ENCODE measurements around the gene PLA2G4D. TPM values are rescaled to one million over a fixed set of nuclear protein-coding genes. Genes with fewer than 3 reads are reported as not detected.

Gene PLA2G4D, protein sequence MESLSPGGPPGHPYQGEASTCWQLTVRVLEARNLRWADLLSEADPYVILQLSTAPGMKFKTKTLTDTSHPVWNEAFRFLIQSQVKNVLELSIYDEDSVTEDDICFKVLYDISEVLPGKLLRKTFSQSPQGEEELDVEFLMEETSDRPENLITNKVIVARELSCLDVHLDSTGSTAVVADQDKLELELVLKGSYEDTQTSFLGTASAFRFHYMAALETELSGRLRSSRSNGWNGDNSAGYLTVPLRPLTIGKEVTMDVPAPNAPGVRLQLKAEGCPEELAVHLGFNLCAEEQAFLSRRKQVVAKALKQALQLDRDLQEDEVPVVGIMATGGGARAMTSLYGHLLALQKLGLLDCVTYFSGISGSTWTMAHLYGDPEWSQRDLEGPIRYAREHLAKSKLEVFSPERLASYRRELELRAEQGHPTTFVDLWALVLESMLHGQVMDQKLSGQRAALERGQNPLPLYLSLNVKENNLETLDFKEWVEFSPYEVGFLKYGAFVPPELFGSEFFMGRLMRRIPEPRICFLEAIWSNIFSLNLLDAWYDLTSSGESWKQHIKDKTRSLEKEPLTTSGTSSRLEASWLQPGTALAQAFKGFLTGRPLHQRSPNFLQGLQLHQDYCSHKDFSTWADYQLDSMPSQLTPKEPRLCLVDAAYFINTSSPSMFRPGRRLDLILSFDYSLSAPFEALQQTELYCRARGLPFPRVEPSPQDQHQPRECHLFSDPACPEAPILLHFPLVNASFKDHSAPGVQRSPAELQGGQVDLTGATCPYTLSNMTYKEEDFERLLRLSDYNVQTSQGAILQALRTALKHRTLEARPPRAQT
- not detected for total RNA-seq
- long read RNA-seq, donor 1: 0 reads
- long read RNA-seq, donor 2: 0 reads

DNA sequence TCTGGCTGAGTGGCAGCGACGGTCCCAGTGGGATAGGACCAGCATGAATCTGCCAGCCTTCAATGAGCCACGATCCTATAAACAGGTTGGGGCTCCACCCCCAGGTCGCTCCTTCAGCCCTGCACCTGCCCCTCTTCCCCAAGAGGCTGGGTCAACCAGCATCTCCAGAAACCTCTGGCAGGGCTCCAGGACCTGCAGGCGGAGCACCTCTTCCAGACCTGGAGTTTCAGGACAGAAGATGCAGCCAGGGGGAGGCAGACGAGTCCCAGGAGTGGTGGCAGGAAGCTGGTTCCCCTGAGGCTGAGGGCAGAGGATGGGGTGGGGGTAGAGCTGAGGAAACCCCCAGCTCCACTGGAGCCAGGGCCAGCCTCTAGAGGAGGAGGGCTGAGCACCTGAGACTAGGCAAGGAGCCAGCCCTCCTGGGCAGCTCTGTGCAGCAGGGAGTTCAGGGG lies at the start of gene PLA2G4D:
Gene PLA2G4D, minus strand, starts transcription at position 51 of the 452 bp plus-strand sequence. CDS start 103 bp downstream, outside the sequence.
- intact Hi-C loops (cut with DNase I): no loop called here
- no peak for DNase-seq (ENCODE audit: low spot score)

DNA sequence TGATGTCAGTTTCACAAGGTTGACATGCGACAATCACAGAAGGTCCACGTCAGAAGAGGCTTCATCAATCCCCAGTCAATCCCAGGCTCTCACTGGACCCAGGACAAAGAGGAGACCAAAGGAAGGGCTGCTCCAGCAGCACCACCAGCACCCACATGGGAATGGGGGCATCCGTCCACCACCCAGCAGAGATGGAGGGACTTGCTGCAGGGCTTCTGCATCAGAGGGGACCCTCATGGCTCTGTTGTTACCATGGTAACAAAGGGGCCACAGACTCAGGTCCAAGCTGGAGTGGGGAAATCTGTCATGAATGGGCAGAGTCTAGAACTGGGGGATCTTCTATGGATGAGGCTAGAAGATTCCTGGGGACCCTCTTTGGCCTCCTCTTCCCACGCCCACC lies 49.0 kb upstream of the PLA2G4D start:
- DNase-seq (ENCODE audit: low spot score): peak; percentile 18
- intact Hi-C loops (cut with DNase I): no loop called here

DNA sequence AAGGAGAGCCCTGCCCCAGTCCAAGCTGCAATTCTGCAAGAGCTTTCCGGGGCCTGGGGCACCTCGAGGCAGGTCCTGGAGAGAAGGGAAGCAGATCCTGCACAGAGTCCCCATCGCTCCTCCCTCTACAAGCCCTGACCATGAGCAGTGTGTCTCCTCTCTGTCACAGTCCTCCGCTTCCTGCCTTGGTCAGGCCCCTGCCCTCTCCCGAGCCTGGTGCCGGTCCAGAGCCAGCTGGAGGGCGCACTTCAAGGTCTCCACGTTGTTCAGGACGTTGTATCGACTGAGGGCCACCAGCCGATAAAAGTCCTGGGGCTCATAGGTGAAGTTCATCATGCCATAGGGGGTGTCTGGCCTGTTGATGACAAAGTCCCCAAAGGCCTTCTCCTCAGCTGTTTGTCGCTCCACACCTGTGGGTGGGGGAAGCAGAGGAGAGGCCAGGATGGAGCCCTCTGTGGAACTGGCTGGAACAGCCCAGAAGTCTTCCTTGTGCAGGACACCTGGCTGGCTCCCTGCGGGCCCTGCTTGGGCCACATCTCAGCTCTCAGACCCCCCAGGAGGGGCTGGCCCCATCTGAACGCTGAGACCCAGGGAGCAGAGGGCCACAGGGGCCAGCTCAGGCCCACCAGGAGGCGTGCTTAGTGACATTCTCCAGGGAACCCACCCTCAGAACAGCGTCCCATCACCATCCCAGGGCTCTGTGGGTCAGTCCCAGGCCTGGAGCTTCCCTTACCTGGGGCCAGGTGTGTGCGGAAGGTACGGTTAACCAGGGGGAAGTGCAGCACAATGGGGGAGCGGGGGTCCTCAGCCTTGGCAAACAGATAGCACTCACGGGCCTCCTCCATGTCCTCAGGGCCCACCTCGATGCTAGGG lies 47.7 kb upstream of the PLA2G4D start:
- peak; percentile 59 for DNase-seq (ENCODE audit: low spot score)
- intact Hi-C loops (cut with DNase I): no loop called here

DNA sequence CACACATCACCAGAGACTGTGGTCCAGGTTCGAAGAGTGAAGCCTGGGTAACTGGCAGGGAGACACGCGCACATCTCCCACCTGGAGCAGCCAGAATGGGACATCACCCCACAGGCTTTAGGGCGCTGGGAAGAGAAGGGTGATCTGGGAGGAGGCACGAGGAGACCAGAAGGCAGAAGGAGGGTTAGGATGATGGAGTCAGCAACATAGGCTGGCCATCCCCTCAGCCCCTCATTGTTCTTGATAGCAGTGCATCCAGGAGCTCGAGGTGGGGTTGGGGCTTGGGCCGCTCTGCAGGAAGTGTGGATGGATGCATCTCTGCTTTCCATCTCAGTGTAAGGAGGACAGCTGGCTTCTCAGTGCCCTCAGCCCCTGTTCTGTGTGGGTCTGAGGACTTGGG lies 46.9 kb upstream of the PLA2G4D start:
- peak; percentile 17 for DNase-seq (ENCODE audit: low spot score)
- intact Hi-C loops (cut with DNase I): no loop called here

DNA sequence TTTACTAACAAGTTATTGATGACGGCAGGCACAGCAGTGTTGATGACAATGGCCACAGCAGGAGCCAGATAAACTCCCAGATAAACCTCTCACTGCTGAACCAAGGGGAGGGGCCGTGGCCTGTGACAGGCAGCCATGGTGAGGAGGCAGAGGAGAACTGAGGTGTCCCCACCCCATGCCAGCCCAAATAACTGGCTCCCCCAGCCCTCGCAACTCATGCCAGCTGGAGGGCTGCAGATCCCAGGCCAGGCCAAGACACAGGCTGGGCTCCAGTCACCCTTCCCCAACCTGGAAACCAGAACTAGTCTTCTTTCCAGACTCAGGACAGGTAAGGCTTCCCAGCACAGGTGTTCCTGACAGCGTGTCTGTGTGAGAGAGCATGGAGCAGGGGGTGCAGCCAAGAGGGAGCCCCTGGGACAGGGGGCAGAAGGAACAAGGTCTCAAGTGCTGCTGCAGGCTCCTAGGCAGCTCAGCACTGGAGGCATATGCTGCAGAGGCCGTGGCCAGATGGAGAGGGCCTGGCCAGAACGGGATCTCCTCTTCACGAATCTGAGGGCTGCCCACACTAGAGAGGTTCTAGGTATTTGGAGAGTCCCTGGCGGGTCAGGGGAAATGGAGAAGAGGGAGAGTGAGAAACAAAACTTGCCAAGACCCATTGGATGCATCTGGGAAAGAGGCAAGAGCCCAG lies 46.2 kb upstream of the PLA2G4D start:
- peak; percentile 36 for DNase-seq (ENCODE audit: low spot score)

DNA sequence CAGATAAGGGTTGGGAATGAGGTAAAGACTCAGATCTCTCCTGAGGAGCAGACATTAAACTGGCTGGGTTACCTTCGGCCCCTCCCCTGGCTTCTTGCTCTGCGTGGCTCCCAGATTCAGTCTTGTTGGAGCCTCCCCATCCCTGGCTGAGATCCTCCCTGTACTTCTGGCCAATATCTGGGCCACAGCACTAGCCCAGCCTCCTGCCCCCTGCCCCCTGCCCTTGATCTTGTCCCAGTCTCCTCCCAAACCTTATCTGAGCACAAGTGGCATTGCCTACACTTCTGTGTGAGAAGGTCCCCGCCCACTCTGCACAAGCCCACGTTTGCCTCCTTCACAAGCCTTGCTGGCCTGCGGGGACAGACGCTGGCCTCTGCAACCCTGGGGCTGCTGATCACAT lies 45.2 kb upstream of the PLA2G4D start:
- intact Hi-C loops (cut with DNase I): loop anchor here (10.0 kb wide), 1 partner anchor 145 kb away; no protein-coding TSS in a partner anchor
- DNase-seq (ENCODE audit: low spot score): peak; percentile 72

More for the DNA sequence above, 46.2 kb upstream of the PLA2G4D start:
- intact Hi-C loops (cut with DNase I): no loop called here

DNA sequence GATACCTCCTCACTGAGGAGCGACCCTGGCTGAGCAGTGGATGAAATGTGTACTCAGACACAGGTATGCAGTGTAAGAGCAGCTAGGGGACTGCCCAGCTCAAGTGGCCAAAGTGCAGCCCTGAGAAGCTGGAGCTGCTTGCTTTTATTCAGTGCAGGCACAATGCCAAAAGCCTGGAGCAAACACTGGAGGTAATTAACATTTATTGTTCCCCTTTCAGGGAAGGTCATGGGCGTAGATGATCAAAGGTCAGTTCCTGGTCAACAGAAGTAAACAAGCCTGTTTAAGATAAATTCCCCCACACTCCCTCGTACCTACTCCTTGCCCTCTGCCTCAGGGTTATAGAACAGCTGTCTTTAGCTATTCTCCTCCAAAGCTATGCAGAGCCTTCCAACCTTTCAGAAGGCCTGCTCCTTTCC lies 44.6 kb upstream of the PLA2G4D start:
- peak; percentile 15 for DNase-seq (ENCODE audit: low spot score)
- intact Hi-C loops (cut with DNase I): loop anchor here (10.0 kb wide), 1 partner anchor 144 kb away; no protein-coding TSS in a partner anchor

DNA sequence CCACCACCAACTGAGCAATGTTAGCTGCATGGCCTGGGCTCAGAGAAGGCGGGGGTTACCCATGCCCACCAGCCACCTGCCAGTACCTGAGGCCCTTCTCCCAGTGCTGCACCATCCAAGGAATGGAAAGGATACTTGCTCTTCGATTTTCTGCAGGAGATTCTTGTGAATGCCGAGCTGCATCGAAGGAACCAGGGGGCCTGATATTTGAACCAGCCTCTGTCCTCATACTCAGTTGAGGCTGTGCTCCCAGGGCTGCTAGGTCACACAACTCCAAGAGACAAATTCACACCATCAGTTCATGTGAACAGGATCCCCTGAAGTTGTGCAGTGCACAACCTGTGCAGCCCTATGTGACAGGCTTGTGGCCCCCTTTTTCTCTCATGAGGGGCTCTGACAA lies 44.0 kb upstream of the PLA2G4D start:
- DNase-seq (ENCODE audit: low spot score): peak; percentile 50
- intact Hi-C loops (cut with DNase I): loop anchor here (10.0 kb wide), 1 partner anchor 144 kb away; no protein-coding TSS in a partner anchor

DNA sequence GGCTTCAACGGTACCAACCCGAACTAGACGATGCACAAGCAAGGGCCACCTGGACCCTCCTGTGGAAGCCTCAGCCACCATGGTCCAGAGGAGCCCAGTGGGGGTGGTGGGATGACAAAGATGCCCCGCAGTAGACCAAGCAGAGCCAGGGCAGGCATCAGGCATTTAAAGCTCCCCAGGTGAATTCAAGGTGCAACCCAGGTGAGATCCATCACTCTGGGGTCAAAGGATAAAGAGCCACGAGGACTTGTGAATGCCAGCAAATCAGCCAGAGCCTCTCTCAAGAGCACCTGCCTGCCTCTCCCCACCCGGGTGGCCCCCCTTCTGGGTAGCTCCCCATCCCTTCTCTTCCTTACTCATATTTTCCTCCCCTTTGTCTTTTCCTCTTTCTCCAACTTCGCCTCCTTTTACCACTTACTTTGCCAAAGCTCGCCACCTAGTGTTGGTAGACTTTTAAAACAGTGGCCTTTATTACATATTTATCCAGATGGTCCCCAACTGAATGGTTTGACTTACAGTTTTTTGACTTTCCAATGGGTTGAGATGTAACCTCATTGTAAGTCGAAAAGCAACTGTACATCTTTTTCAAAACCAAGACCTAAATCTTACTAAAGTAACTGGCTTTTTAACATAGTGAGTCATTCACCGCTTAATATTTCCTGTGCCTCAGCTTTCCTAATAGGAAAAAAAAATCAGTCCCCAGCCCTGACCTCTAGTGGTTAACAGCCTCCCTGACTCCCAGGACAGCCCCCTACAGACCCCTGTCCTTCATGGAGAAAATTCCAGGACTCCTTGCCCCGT lies 43.3 kb upstream of the PLA2G4D start:
- intact Hi-C loops (cut with DNase I): loop anchor here (10.0 kb wide), 1 partner anchor 143 kb away; no protein-coding TSS in a partner anchor
- DNase-seq (ENCODE audit: low spot score): peak; percentile 70

DNA sequence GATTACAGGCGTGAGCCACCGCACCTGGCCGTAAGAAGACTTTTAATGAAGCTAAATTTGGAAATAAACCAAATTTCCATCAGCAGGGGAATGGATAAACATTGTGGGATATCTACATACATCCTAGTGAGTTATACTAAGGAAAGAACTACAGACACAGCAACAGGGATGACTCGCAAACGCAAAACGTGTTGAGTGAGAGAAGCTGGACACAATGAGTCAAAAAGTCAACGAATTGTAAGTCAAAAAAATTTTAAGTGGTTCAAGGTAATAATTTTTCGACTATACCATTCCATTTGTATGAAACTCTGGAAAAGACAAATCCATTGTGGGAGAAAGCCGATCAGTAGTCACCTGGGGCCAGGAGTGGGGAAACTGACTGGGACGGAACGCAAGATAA lies 42.2 kb upstream of the PLA2G4D start:
- no peak for DNase-seq (ENCODE audit: low spot score)
- intact Hi-C loops (cut with DNase I): loop anchor here (10.0 kb wide), 1 partner anchor 142 kb away; no protein-coding TSS in a partner anchor

DNA sequence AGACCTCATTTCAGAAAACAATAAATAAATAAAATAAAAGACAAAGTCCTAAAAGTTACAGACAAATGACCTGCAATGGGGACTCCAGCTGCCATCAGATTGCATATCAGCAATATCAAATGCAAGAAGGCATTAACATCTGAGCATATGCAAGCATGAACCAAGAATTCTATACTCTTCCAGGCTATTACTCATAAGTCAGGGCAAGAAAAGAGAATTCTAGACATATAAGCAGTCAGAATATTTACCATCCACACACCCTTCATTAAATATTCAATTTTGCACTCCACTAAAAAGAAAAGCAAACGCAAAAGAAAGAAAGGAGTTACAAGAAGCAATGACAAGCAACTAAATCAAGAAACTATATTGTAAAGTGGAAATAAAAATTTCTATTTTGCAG lies 41.0 kb upstream of the PLA2G4D start:
- intact Hi-C loops (cut with DNase I): loop anchor here (10.0 kb wide), 1 partner anchor 141 kb away; no protein-coding TSS in a partner anchor
- DNase-seq (ENCODE audit: low spot score): no peak

DNA sequence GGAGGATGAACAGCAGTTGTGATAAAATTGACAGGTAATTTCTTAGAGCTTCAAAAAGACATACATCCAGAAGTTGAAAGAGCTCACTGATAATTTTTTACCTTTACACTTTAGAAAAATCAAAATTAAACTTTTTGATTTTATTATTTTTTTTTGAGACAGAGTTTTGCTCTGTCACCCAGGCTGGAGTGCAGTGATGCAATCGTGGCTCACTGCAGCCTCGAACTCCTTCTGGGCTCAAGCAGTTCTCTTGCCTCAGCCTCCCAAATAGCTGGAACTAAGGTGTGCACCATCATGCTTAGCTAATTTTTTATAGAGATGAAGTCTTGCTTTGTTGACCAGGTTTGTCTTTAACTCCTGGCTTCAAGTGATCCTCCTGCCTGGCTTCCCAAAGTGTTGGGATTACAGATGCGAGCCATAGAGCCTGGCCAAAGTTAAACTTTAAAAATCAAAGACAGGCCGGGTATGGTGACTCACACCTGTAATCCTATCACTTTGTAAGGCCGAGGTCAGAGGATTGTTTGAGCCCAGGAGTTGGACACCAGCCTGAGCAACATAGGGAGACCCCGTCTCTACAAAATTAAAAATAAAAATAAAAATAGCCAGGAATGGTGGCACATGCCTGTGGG lies 40.4 kb upstream of the PLA2G4D start:
- DNase-seq (ENCODE audit: low spot score): no peak
- intact Hi-C loops (cut with DNase I): loop anchor here (10.0 kb wide), 1 partner anchor 140 kb away; no protein-coding TSS in a partner anchor

DNA sequence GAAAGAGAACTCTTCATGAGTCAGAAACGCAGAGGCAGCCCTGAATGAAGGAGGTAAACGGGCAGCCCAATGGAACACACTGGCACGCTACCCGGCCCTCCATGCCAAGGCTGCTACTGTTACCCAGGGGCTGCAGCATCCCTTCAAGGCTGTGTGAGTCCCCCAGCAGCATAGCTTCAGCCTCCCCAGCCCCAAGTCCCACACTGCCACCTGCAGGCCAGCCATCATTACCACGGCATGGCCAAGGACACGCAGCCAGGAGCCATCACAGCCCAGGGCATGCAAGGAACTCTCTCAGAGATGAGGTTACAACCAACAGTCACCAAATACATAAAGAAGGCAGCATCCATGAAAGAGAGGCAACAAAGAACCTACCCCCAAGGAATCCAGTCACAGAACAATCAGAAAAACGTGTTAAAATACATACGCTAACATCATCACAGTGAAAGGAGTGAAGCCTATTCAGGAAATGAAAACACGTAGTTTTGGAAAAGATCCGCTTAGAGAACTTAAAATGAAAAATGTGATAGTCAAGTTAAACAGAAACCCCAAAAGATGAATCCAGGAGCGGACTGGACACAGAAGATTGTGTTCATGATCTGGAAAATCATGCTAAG lies 39.6 kb upstream of the PLA2G4D start:
- intact Hi-C loops (cut with DNase I): loop anchor here (10.0 kb wide), 1 partner anchor 139 kb away; no protein-coding TSS in a partner anchor
- no peak for DNase-seq (ENCODE audit: low spot score)

DNA sequence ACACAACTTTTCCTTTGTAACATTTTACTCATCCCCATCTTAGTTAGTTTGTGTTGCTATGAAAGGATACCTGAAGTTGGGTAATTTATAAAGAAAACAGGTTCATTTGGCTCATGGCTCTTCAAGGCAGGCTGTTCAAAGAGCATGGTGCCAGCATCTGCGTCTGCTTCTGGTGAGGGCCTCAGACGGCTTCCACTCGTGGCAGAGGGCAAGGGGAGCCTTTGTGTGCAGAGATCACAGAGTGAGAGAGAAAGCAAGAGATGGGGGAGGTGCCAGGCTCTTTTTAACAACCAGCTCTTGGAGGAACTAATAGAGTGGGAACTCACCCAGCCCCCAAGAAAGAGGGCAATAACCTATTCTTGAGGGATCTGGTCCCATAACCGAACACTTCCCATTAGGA lies 39.0 kb upstream of the PLA2G4D start:
- intact Hi-C loops (cut with DNase I): loop anchor here (10.0 kb wide), 1 partner anchor 139 kb away; no protein-coding TSS in a partner anchor
- DNase-seq (ENCODE audit: low spot score): no peak

DNA sequence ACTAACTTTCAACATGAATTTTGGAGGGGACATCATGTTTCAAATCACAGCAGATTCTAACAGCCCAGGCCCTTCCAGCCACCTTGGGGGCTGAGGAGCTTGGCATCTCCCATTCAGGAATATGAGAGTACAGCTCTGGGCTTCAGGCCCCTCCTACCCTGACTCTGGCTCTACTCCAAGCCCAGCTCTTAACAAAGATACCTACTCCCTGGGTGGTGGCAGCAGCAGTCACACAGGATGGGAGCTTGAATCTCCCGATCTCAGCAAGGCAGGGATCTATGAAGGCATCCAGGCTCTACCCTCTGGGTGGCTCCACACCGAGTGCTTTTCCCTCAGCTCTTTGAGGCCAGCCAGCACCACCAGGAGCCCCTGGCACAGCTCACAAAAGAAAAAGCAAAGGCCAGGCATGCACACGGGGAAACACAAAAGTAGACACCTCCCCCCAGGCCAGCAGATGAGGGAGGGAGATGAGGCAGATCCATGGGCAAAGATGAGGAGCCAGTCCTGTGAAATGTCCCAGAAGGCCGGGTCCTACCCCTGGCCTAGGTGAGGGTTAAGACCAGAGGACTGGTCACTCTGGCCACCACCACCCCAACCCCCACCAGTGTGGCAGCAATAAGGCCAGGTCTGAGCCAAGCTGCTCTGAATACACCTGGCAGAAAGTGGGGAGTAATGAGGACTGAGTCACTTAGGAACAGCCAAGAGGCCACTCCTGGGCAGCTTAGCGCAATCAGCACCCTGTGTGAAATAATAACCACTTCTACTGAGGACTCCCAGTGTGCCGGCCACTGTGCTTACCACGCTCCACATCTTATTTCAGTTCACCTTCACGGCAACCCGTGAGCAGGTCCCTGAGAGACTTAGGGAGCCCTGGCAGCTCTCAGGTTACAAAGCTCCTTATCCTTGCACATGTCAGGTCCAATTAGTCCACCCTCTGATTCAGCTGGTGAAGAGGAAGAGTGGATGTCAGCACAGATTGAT lies 37.8 kb upstream of the PLA2G4D start:
- DNase-seq (ENCODE audit: low spot score): no peak
- intact Hi-C loops (cut with DNase I): loop anchor here (10.0 kb wide), 1 partner anchor 137 kb away; no protein-coding TSS in a partner anchor

Data from posterior vena cava (tissue), 2 donors.